DND-41 (cell line): ENCODE measurements around the gene AVL9.

Source experiments
- ATAC-seq: fragments of 200-7000 bp; cut with Tn5 transposase; 3 replicates; pipeline ENCODE4 v1.9.1; 2021; ENCODE audit warnings: low read depth; ENCODE audit not compliant: insufficient read depth
- DNase-seq: peaks from one replicate; pipeline ENCODE4 v3.0.0-alpha.2; 2020
- H2AFZ ChIP-seq: 2 replicates; pipeline ENCODE4 v1.6.0; 2012; ENCODE audit warnings: low read depth, low read length
- H3K27ac ChIP-seq: 2 replicates; pipeline ENCODE4 v1.5.1; 2012; ENCODE audit warnings: low read length, inconsistent platforms
- H3K27me3 ChIP-seq: fragments of 200-600 bp; sonication (generic); 2 replicates; pipeline ENCODE4 v1.6.0; 2012; ENCODE audit warnings: low read length, mild to moderate bottlenecking, inconsistent platforms; ENCODE audit not compliant: insufficient read depth, poor library complexity
- H3K36me3 ChIP-seq: 2 replicates; pipeline ENCODE4 v1.5.1; 2012; ENCODE audit warnings: low read length, inconsistent platforms; ENCODE audit not compliant: insufficient read depth
- H3K4me1 ChIP-seq: 2 replicates; pipeline ENCODE4 v1.5.1; 2012; ENCODE audit warnings: mild to moderate bottlenecking, low read length; ENCODE audit not compliant: insufficient read depth
- H3K4me2 ChIP-seq: 2 replicates; pipeline ENCODE4 v1.6.0; 2012; ENCODE audit warnings: mild to moderate bottlenecking, moderate library complexity, low read length, inconsistent platforms; ENCODE audit not compliant: insufficient read depth
- H3K4me3 ChIP-seq, 2 experiments: fragments of 200-600 bp in 1 of 2; shearing (Covaris generic) in 1 of 2; 2 replicates each; pipeline ENCODE4 v1.5.1; 2012 to 2016; ENCODE audit warnings: inconsistent platforms in 2 of 2, low read length in 2 of 2, mild to moderate bottlenecking in 2 of 2, low read depth in 1 of 2, moderate library complexity in 1 of 2
- H3K79me2 ChIP-seq: 2 replicates; pipeline ENCODE4 v1.6.0; 2012; ENCODE audit warnings: low read length, inconsistent platforms; ENCODE audit not compliant: insufficient read depth
- H3K9ac ChIP-seq: 2 replicates; pipeline ENCODE4 v1.6.0; 2012; ENCODE audit warnings: low read depth, mild to moderate bottlenecking, inconsistent platforms, low read length, moderate library complexity
- H3K9me3 ChIP-seq: 2 replicates; pipeline ENCODE4 v1.5.1; 2012; ENCODE audit warnings: low read length, moderate library complexity, mild to moderate bottlenecking, inconsistent platforms; ENCODE audit not compliant: insufficient read depth, severe bottlenecking
- H4K20me1 ChIP-seq: 2 replicates; pipeline ENCODE4 v1.6.0; 2012; ENCODE audit warnings: low read length; ENCODE audit not compliant: insufficient read depth
- CTCF ChIP-seq: IDR thresholded peaks from 2 replicates; pipeline ENCODE4 v1.5.1; 2012; ENCODE audit warnings: borderline replicate concordance, low read length, moderate library complexity, mild to moderate bottlenecking; ENCODE audit not compliant: poor library complexity, severe bottlenecking; ENCODE audit errors: extremely low read depth
- EZH2 ChIP-seq: IDR thresholded peaks from 3 replicates; pipeline ENCODE4 v1.6.1; 2012; ENCODE audit warnings: borderline replicate concordance, low read depth, mild to moderate bottlenecking, moderate library complexity, low read length, inconsistent platforms; ENCODE audit not compliant: severe bottlenecking

Gene AVL9

GRCh38 chr7:32536016-32536415 is 40.7 kb downstream of the AVL9 start:
- H3K27me3 ChIP-seq: no peaks in the 10 kb centered on the region
- ATAC-seq: no peak

GRCh38 chr7:32536585-32536984 is 41.3 kb downstream of the AVL9 start:
- no peak for ATAC-seq

More at GRCh38 chr7:32536016-32536415, 40.7 kb downstream of the AVL9 start:
- no peak for DNase-seq
- no peak overlapping the region for H3K27ac ChIP-seq
- H3K4me2 ChIP-seq: no peak overlapping the region
- peaks cover 56% of the 10 kb centered on the region for H3K79me2 ChIP-seq
- no peak overlapping the region for H3K9ac ChIP-seq
- H3K4me3 ChIP-seq: no peak overlapping the region
- TF ChIP-seq EZH2 (no peak), CTCF (no peak)
- no peak overlapping the region for H2AFZ ChIP-seq
- peaks cover 13% of the 10 kb centered on the region for H3K36me3 ChIP-seq
- peaks cover 4% of the 10 kb centered on the region for H3K9me3 ChIP-seq
- peaks cover 6% of the 10 kb centered on the region for H4K20me1 ChIP-seq
- no peaks in the 10 kb centered on the region for H3K4me1 ChIP-seq

GRCh38 chr7:32537760-32538159 is 42.5 kb downstream of the AVL9 start:
- no peak overlapping the region for H3K4me2 ChIP-seq
- H3K4me1 ChIP-seq: no peaks in the 10 kb centered on the region
- H4K20me1 ChIP-seq: no peaks in the 10 kb centered on the region; the same call in 1 of the 2 replicates
- no peak overlapping the region for H3K9ac ChIP-seq
- H3K79me2 ChIP-seq: peaks cover 50% of the 10 kb centered on the region
- TF ChIP-seq EZH2: no peak
- H3K9me3 ChIP-seq: no peaks in the 10 kb centered on the region
- no peaks in the 10 kb centered on the region; the same call in 1 of the 2 replicates for H3K36me3 ChIP-seq
- no peaks in the 10 kb centered on the region for H3K27me3 ChIP-seq
- no peak overlapping the region for H2AFZ ChIP-seq
- DNase-seq (no peak), ATAC-seq (no peak)
- H3K4me3 ChIP-seq: no peak overlapping the region
- no peak overlapping the region for H3K27ac ChIP-seq

More at GRCh38 chr7:32536585-32536984, 41.3 kb downstream of the AVL9 start:
- no peak for TF ChIP-seq CTCF
- TF ChIP-seq EZH2: no peak
- H3K79me2 ChIP-seq: peaks cover 54% of the 10 kb centered on the region
- H3K4me2 ChIP-seq: no peak overlapping the region
- H3K4me3 ChIP-seq: no peak overlapping the region
- H3K4me1 ChIP-seq: no peaks in the 10 kb centered on the region
- no peak overlapping the region for H3K9ac ChIP-seq
- no peak overlapping the region for H2AFZ ChIP-seq
- peaks cover 7% of the 10 kb centered on the region for H3K36me3 ChIP-seq
- peaks cover under 1% of the 10 kb centered on the region for H3K9me3 ChIP-seq
- no peaks in the 10 kb centered on the region for H3K27me3 ChIP-seq
- DNase-seq: no peak
- peaks cover 6% of the 10 kb centered on the region for H4K20me1 ChIP-seq
- no peak overlapping the region for H3K27ac ChIP-seq

- H3K4me3 ChIP-seq: no peak overlapping the region
- H3K4me1 ChIP-seq: no peaks in the 10 kb centered on the region
- H3K27ac ChIP-seq: no peak overlapping the region
- ATAC-seq (no peak), DNase-seq (no peak)
- H2AFZ ChIP-seq: no peak overlapping the region
- peaks cover 5% of the 10 kb centered on the region; the same call in 1 of the 2 replicates for H3K36me3 ChIP-seq
- peaks cover 50% of the 10 kb centered on the region for H3K79me2 ChIP-seq
- TF ChIP-seq EZH2 (no peak), CTCF (no peak)
- no peak overlapping the region for H3K4me2 ChIP-seq
- H4K20me1 ChIP-seq: no peaks in the 10 kb centered on the region; the same call in 1 of the 2 replicates
- H3K27me3 ChIP-seq: no peaks in the 10 kb centered on the region
- H3K9me3 ChIP-seq: no peaks in the 10 kb centered on the region
- H3K9ac ChIP-seq: no peak overlapping the region
Observed at GRCh38 chr7:32539366-32539765, 44.1 kb downstream of the AVL9 start.
